GM18858 (cell line): Measurements from ENCODE around the gene FOXM1.

Experiments
- ATAC-seq: cut with Tn5 transposase; IDR thresholded peaks from one replicate; pipeline ENCODE4 v1.9.1; 2021; ENCODE audit not compliant: unreplicated experiment

The FOXM1 gene, protein sequence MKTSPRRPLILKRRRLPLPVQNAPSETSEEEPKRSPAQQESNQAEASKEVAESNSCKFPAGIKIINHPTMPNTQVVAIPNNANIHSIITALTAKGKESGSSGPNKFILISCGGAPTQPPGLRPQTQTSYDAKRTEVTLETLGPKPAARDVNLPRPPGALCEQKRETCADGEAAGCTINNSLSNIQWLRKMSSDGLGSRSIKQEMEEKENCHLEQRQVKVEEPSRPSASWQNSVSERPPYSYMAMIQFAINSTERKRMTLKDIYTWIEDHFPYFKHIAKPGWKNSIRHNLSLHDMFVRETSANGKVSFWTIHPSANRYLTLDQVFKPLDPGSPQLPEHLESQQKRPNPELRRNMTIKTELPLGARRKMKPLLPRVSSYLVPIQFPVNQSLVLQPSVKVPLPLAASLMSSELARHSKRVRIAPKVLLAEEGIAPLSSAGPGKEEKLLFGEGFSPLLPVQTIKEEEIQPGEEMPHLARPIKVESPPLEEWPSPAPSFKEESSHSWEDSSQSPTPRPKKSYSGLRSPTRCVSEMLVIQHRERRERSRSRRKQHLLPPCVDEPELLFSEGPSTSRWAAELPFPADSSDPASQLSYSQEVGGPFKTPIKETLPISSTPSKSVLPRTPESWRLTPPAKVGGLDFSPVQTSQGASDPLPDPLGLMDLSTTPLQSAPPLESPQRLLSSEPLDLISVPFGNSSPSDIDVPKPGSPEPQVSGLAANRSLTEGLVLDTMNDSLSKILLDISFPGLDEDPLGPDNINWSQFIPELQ

DNA sequence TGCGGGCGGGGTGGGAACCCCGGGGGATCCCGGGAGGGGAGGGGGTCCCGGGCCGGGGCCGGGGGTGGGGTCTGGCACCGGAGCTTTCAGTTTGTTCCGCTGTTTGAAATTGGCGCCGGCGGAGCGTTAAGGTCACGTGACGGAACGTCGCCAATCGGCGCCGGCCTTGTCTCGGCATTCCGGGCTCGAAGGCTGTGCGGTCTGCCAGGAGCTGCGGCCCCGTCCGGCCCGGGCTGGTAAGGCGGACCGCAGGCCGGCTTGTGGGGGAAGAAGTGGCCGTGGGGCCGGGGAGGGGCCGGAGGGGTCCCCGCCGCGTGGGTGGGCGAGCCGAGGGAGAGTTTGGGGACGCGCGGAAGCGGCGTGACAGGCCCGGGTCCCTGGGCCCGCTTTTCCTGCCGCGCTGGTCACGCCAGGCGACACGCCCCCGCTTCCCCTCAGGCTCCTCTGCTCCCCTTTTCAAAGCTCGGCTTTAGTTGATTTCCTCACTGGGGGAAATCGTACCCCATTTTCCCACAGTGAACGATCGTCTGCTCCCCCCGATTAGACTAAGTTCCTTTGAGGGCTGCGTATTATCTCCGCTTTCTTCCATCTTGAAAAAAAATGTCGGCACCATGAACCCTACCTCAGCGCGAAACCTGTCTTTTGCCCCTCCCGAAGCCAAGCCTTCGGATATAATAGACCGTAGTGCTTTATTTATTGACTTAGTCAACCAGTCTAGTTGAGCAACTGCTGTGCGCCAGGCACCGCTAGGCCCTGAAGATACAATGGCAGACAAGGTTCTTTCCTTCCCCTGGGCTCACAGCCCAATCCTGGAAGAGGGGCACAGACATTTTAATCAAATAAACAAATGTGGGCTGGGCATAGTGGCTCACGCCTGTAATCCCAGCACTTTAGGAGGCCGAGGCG, at the start of gene FOXM1, which contains the start of gene RHNO1:
Gene FOXM1, minus strand, starts transcription at position 128 of the 906 bp plus-strand sequence. CDS start 2,696 bp downstream, outside the sequence.
Gene RHNO1, plus strand, starts transcription at position 177 of the 906 bp plus-strand sequence. CDS start 8,144 bp downstream, outside the sequence.
- ATAC-seq = peak; percentile 55

DNA sequence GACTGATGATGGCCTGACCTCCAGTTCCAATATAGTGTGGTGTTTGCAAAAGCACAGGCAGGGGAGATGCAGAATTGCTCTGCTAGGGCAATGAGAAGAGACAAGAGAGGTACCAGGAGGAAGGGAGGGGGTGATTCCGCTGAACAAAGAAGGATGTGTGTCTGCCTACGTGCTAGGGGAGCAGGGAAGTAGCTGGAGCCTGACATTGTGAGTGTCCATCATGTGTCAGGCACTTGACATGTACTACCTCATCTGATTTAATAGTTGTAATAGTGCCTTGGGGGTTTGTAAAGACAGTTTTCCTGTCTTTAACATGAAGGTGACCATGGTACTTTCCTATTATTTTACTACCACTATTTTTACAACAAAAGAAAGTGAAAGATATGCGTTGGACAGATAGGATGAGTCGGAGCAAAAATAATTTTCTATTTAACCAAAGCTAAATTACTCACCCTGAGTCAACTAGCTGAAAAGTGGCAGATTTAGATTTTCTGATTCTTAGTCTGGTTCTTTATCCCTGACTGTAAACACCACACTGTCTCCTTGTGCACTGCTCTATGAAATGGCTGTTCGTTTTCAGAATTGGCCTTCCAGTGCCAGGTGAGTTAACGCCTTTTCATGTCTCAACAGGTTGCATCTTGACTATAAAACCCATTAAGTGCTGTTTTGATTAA, 48.5 kb upstream of the FOXM1 start:
- ATAC-seq = no peak

DNA sequence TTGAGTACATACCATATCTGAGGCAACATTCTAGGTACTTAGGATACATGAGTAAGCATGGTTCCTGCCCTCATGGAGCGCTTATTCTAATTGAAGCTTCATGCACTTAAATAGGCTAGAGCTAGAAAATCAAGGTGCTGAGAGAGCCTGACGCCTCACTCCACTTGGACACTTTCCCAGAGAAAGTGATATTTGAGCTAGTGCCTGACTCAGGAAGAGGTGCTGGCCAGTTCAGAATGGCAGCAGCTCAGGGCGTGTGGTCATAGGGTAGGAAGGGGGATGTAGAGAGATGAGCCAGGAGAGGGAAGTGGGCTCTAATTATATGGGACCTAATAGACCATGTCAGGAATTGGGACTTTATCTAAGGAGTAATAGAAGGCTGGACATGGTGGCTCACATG, 47.0 kb upstream of the FOXM1 start:
- ATAC-seq = no peak

DNA sequence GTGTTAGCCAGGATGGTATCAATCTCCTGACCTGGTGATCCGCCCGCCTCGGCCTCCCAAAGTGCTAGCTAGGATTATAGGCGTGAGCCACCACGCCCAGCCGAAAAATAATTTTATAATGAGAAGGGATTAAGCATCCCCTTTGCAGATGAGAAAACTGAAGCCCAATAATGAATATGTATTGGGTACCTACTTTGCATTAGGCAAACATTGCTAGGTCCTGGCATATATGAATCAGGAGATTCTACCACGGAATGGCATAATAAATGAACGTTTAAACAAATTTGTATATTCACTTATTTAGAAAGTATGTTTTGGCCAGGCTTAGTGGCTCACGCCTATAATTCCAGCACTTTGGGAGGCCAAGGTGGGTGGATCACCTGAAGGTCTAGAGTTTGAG, 46.1 kb upstream of the FOXM1 start:
- ATAC-seq = no peak

DNA sequence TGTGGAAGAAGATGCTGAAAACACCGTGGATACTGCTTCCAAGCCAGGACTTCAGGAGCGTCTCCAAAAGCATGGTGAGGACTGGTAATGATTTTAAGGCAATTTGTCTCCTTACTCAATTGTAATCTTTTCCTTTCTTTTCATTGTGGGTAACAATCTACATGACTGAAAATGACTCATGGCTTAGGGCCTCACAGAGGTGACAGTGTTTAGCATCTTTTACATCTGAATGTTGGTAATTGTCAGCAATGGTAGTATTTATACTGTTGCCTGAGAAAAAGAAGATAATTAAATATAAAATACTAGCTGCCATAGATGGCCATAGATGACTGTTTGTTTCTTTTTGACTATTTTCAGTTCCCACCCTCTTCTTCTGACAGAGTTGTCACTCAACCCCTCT, 45.4 kb upstream of the FOXM1 start:
- ATAC-seq = no peak

DNA sequence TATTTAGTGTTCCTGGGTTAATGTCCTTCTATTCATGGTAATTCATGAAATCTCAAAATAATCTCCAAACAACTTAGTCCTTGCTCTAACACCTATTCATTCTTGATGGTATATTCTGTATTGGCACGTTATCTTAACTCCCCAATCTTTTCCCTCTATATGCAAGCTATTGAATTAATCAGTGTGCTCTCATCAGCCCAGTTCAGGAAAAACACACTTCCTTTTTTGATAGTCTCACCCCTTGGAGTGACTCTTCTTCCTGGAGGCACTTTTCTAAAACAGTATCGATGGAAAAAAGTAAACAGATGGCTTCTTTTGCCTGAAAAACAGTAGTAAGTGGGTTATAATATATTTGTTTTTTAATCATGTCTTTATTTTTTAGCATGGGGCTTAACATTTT, 42.3 kb upstream of the FOXM1 start:
- ATAC-seq = no peak

DNA sequence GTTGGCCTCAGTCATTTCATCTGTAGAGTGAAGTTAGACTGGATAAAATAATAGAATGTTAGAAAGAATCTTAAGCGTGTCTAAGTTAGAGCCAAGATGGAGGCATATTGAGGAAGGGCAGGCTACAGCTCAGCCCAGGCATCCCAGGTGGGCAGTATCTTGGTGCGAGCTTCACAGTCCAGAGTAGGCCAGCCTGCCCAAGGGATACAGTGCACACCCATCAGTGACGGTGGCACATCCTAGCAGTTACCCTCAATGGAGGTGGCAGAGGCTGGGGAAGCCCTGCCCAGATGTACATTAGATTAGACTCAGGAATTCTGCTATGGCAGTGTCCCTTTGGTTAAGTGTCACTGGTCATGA, 35.2 kb upstream of the FOXM1 start:
- ATAC-seq = no peak

DNA sequence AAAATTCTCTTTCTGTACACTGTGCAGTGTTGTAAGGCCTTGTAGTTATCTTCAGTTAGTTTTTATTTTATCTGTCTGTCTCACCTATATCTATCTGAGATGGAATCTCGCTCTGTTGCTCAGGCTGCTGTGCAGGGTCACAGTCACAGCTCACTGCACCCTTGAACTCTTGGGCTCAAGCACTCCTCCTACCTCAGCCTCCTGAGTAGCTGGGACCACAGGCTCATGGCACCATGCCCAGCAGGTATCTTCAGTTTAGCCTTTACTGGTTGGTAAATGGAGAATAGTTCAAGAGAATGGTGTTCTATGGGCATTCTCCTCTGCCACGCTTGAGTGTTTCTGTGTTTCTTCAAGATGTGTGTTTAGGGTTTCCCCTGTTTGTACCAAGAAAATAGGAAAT, 27.3 kb upstream of the FOXM1 start:
- no peak for ATAC-seq

DNA sequence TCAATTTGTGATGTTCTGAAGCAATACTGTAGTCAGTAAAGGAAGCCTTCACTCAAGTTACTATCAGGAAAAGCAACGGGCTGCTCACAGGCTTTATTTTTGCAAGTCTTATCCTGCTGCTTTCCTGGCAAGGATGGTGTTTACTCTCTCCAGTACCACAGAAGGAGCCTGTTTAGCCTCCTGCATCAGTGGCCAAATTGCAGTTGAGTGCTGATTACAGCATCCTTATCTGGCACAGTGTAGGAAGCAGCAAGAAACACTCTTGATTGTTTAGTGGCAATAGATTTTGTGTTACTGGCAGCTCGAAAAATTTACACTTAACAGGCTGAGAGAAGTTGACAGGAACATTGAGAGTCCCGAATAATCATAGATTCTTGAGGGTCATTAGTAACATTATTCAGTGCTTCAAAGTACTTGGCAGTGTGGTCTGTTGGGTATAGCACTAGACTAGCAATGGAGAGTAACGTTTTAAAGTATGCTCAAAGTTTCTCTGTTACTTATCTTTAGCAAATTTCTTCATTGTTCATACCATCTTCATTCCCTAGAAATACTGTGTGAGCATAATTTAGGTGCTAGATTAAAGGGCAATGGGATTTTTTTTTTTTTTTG, 25.4 kb upstream of the FOXM1 start:
- no peak for ATAC-seq

DNA sequence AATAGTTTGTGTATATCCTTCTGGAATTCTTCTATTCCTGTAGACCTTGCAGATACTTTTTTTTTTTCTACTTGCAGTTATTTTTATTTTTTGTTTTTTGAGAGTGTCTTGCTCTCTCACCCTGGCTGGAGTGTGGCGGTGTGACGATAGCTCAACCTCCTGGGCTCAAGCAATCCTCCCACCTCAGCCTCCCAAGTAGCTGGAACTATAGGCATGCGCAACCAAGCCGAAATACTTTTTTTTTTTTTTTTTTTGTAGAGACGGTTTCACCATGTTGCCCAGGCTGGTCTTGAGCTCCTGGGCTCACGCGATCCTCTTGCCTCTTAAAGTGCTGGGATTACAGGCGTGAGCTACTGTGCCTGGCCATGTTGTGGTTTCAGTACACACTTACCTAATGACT, 23.7 kb upstream of the FOXM1 start:
- no peak for ATAC-seq

DNA sequence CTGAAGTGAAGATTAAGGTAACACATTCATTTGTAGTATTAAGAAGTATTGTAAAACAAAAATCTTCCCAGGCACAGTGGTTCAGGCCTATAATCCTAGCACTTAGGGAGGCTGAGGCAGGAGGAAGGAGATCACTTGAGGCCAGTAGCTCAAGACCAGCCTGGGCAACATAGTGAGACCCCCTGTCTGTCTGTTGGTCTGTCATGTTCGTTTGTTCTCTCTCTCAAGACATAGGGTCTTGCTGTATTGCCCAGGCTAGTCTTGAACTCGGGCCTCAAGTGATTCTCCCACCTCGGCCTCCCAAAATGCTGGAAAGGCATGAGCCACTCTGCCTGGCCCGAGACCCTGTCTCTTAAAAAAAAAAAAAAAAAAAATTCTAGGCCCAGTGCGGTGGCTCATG, 20.4 kb upstream of the FOXM1 start:
- ATAC-seq = no peak

DNA sequence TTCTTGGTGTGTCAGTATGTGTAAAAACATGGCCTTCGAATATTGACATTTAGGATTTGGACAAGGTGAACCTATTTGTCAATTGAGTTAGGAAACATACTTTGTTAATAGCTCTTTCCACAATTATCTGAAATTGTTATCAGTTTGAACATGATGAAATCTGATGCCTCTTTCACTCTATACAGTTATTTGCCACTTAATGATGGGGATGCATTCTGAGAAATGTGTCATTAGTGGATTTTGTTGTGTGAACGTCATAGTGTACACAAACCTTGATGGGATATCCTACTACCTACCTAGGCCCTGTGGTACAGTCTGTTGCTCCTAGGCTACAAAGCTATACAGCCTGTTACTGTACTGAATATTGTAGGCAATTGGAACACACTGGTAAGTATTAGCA, 18.5 kb upstream of the FOXM1 start:
- no peak for ATAC-seq

DNA sequence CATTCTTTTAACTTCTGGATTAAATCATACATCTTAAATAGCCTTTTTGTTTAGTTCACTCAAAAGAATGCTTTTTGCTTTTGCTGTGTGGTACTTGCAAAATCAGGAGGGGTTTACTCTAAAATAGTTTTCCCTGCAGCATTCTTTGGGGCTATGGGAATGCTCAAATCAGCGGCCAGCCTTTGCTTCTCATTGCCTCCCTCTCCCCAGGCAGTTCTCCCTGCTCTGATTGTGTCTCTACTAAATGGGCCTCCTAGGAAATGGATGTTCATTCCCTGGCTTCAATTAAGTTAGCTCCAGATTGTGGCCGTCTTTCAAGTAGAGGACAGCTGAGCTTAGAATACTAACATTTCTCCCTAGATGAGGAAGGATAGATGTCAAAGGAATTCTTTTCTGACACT, 18.1 kb upstream of the FOXM1 start:
- no peak for ATAC-seq

DNA sequence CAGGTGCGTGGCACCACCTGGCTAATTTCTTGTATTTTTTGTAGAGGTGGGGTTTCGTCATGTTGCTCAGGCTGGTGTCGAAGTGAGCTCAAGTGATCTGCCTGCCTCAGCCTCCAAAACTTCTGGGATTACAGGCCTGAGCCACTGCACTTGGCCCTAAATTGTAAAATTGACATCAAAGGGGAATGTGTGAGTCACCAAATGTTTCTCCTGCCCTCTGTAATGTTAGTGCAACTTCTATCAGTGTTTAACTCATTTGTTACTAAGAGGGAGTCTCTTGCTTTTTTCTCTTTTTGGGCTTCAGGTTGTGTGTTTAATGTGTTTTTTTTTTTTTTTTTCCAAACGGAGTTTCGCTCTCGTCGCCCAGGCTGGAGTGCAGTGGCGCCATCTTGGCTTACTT, 16.0 kb upstream of the FOXM1 start:
- no peak for ATAC-seq

DNA sequence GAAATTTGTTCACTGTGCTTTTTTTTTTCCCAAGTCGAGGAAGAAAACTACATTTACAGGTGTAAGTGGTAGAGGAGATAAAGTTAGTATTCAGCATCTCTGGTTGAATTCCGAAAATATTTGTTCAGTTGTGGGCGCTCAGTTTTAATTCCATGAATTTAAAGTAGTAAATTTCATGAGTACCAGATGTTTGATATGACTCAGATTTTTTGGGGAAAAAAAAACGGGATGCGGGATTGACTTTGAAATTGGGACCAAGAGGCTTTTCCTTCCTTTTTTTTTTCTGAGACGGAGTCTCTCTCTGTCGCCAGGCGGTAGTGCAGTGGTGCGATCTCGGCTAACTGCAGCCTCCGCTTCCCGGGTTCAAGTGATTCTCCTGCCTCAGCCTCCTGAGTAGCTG, 15.3 kb upstream of the FOXM1 start:
- no peak for ATAC-seq

DNA sequence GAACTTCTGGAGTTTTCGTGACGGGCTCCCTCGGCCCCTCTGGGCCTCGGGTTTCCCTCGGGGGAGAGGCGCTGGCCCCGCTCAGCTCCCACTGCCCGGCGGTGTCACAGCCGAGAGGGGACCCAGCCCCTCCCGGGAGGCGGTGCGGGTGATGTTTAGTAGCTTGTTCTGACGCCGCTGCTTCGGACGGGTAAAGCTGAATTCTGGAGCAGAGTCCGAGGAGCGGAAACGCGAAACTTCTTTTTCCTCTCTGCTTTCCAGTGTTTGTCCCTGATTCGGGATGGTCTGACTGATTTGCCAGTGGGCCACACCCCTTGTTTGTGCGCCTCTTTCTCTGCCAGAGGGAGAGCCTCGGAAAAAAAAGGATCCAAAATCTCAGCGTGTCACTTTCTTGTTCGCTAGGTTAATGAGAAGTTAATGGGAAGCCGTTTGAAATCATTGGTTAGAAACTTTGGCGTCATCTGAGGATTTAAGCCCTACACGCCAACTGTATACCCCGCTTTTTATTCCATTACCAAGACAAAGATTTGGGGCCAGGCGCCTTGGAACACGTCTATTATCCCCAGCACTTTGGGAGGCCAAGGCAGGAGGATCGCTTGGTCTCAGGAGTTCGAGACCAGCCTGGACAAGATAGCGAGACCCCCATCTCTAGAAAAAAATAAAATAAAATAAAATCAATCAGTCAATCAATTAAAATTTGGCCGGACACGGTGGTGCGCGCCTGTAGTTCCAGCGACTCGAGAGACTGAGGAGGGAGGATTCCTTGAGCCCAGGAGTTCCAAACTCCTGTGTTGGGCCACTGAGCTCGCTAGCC, 14.5 kb upstream of the FOXM1 start:
- no peak for ATAC-seq

DNA sequence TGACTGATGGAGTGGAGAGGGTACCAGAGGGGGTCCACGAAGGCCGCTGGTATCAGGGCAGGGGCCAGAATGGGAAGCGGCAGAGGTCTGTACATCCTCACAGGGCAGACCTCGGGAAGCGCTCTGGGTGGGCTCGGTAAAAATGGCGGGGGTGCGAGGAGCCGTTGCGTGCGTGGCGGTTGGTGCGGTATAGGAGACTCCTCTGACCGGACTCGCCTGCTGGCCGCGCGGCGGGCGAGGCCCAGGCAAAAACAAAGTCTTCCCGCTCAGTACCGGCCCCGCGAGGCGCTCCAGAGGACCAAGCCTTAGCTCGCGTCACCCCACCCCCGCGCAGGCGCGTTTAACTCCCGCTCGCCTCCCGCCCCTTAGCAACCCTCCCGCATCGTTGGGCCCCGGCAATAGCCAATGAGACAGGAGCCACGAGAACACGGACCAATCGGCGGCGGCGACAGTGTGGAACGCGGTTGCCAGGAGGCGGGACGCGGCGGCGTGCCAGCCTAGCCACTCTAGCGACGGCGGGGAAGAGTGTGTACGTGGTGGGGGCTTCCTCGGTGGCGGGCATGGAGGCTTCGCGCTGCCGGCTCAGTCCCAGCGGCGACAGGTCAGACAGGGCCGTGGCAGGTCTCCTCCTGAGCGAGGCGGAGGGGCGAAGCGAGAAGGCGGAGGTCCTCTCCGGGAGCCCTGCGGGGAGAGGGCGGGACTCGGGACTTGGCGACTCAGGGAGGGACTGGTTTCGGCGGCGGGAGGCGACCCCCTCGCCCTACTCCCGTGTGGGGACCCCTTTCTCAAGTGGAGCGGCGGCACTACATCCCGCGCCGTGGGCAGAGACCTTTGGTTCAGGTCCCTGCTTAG, 13.6 kb upstream of the FOXM1 start, which contains the start of gene TULP3:
Gene TULP3, plus strand, starts transcription at position 504 of the 852 bp plus-strand sequence. Its CDS starts 57 bp downstream, at position 561.
- peak; percentile 93 for ATAC-seq

DNA sequence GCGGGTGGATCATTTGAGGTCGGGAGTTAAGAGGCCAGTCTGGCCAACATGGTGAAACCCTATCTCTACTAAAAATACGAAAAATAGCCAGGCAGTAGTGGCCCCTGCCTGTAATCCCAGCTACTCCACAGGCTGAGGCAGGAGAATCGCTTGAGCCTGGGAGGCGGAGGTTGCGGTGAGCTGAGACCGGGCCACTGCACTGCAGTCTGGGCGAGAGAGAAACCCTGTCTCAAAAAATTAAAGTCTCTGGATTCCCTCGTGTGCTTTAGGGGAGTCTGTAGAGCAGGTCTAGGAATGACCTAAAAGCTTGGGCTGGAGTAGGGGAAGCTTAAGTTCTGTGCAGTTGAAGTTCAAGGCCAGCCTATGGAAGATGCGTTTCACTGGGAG, 13.0 kb upstream of the FOXM1 start:
- ATAC-seq = no peak
